H54 (cell line): ENCODE measurements around the gene PCYT2.
A peak's percentile ranks its signal among the peaks of the same experiment; 100 is the strongest.

Experiments used
- DNase-seq: peaks from one replicate; pipeline ENCODE4 v3.0.0; 2011; ENCODE audit warnings: low spot score, mixed read lengths; ENCODE audit not compliant: insufficient read length
- FAIRE-seq: peaks from 3 replicates; lab custom pipeline; 2011; peaks lifted over from hg19 to GRCh38; lab: Jason Lieb, UNC
- POLR2A ChIP-seq: IDR thresholded peaks from 2 replicates; pipeline ENCODE4 v1.6.1; 2011; ENCODE audit warnings: low read depth, mild to moderate bottlenecking, low read length

PCYT2 gene

GRCh38 chr17:81934850-81935708 is 23.9 kb upstream of the PCYT2 start:
- FAIRE-seq: no peak
- DNase-seq: no peak
- TF ChIP-seq POLR2A: no peak

GRCh38 chr17:81934098-81934757 is 23.0 kb upstream of the PCYT2 start:
- FAIRE-seq (no peak), DNase-seq (no peak)
- no peak for TF ChIP-seq POLR2A

- DNase-seq (no peak), FAIRE-seq (no peak)
These were observed 22.0 kb upstream of the PCYT2 start for GRCh38 chr17:81933178-81933699.

GRCh38 chr17:81932333-81932983 is 21.3 kb upstream of the PCYT2 start:
- FAIRE-seq (no peak), DNase-seq (no peak)
- peak; percentile 8; the same call in 1 of the 2 replicates for TF ChIP-seq POLR2A

More at GRCh38 chr17:81933178-81933699, 22.0 kb upstream of the PCYT2 start:
- 0 out of 2 replicates have a peak, but pooled peaks have one; percentile 6 for TF ChIP-seq POLR2A

GRCh38 chr17:81931557-81932332 is 20.5 kb upstream of the PCYT2 start:
- FAIRE-seq (no peak), DNase-seq (no peak)

GRCh38 chr17:81931189-81931556 is 20.0 kb upstream of the PCYT2 start:
- FAIRE-seq (no peak), DNase-seq (no peak)
- TF ChIP-seq POLR2A: no peak

More at GRCh38 chr17:81931557-81932332, 20.5 kb upstream of the PCYT2 start:
- no peak; the same call in 1 of the 2 replicates for TF ChIP-seq POLR2A

GRCh38 chr17:81930142-81931125 is 19.2 kb upstream of the PCYT2 start:
- DNase-seq (peak; percentile 51), FAIRE-seq (no peak)
- TF ChIP-seq POLR2A: no peak

- DNase-seq (no peak), FAIRE-seq (no peak)
- TF ChIP-seq POLR2A: no peak
These were observed 18.3 kb upstream of the PCYT2 start for GRCh38 chr17:81929253-81930141.

- FAIRE-seq: no peak
- no peak; the same call in 1 of the 2 replicates for TF ChIP-seq POLR2A
- DNase-seq: no peak
These were observed 17.5 kb upstream of the PCYT2 start for GRCh38 chr17:81928544-81929252.

GRCh38 chr17:81927653-81928543 is 16.7 kb upstream of the PCYT2 start, which contains the start of gene MAFG:
MAFG (minus strand) TSS chr17:81927735; CDS start chr17:81923185, 4,550 bp downstream.
- no peak for FAIRE-seq

More at GRCh38 chr17:81927653-81928543, 16.7 kb upstream of the PCYT2 start, which contains the start of gene MAFG:
- DNase-seq: peak; percentile 92
- peak; percentile 32; the same call in 1 of the 2 replicates for TF ChIP-seq POLR2A
